Measurements from ENCODE around the gene TENT5C.

Gene TENT5C

DNA sequence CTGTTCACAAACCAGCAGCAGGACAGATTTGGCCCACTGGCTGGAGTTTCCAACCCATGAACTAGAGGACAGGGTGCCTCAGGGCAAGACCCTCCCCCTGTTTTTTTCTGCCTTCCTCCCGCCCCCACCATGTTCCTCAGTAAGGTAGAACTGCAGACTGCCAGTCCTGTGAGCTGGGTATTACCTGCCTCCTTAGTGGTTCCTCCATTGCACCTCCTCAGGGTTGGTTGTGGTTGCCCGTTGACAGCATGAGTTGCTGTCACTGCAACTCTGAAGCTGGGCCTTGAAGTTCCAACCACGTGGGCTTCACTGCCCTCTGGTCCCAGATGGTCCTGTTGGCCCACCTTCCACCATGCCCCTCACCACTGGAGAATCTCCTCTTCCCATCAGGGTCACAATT lies 28.8 kb downstream of the TENT5C start:
- H3K27ac ChIP-seq (replicated peaks; ENCODE audit: low read length) = no peak overlapping the region
- H3K36me3 ChIP-seq (replicated peaks in 1 of 2; ENCODE audit: control insufficient read depth in 2 of 2, insufficient read depth in 2 of 2, low read length in 2 of 2) = no peaks in the 10 kb centered on the region
- no peak overlapping the region for H3K14ac ChIP-seq (ENCODE audit: low read length)
- peaks cover 0 to 16% (median 0%) of the 10 kb centered on the region in 3 experiments for H3K27me3 ChIP-seq (ENCODE audit: control insufficient read depth in 3 of 3, insufficient read depth in 3 of 3, low read depth in 1 of 3, low read length in 3 of 3)
- H2BK120ac ChIP-seq (ENCODE audit: low read depth, low read length) = no peak overlapping the region
- H3K4ac ChIP-seq (ENCODE audit: low read length) = no peak overlapping the region
- H2BK5ac ChIP-seq (ENCODE audit: low read length) = no peak overlapping the region
- WGBS, 2 donors (ENCODE audit: extremely low coverage in 2 of 2, insufficient read length in 2 of 2, insufficient replicate concordance in 1 of 2) = no CpG with 5 or more reads among the region's 3 CpGs
- no peak overlapping the region for H3K23ac ChIP-seq (ENCODE audit: low read depth, low read length, poor library complexity)
- no peak overlapping the region for H3K18ac ChIP-seq (ENCODE audit: low read length)
- H2BK15ac ChIP-seq (ENCODE audit: low read length) = no peak overlapping the region
- no peaks in the 10 kb centered on the region for H3K4me1 ChIP-seq (ENCODE audit: control insufficient read depth in 2 of 2, insufficient read depth in 1 of 2, low read depth in 1 of 2, low read length in 2 of 2)
- H3K79me1 ChIP-seq (ENCODE audit: low read depth, low read length) = no peaks in the 10 kb centered on the region
- no peak overlapping the region for H2AFZ ChIP-seq (ENCODE audit: low read length)
- no peak overlapping the region for H4K91ac ChIP-seq (ENCODE audit: low read depth, low read length, poor library complexity)
- no peaks in the 10 kb centered on the region for H3K9me3 ChIP-seq (replicated peaks in 1 of 2; ENCODE audit: control insufficient read depth in 2 of 2, insufficient read depth in 1 of 2, low read depth in 1 of 2, low read length in 2 of 2)
- no peak overlapping the region for H2BK12ac ChIP-seq (ENCODE audit: low read length)
- H2AK5ac ChIP-seq (ENCODE audit: low read depth, low read length) = no peak overlapping the region
- H3K4me2 ChIP-seq (ENCODE audit: insufficient read depth, low read length, poor library complexity, severe bottlenecking) = no peak overlapping the region
- H3K4me3 ChIP-seq (ENCODE audit: low read length in 2 of 2) = no peak overlapping the region
- no peak overlapping the region for H4K8ac ChIP-seq (ENCODE audit: low read depth, low read length)
- H3K9ac ChIP-seq (ENCODE audit: low read depth, low read length, poor library complexity) = no peak overlapping the region
- DNase-seq (ENCODE audit: low spot score) = no peak

DNA sequence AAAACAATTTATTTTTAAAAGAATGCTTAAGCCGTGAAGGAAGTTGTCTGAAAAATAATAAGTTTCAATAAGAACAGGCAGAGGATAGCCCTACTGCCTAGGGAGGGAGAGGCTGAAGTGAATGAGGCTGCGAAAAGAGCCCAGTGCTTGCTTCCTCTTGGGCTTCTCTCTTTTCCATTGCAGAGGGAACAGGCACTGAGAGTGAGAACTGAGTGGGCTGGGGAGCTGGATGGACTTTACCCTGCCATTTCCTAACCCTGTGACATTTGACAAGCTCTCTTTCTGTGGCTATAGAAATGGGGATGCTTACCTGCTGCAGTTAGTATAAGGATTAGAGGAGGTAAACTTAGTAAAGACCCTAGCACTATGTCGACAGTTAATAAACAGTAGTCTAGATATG lies 30.0 kb downstream of the TENT5C start:
- H3K27me3 ChIP-seq (ENCODE audit: control insufficient read depth in 3 of 3, insufficient read depth in 3 of 3, low read depth in 1 of 3, low read length in 3 of 3) = peaks cover 0 to 12% (median 0%) of the 10 kb centered on the region in 3 experiments
- H3K18ac ChIP-seq (ENCODE audit: low read length) = no peak overlapping the region
- H3K9ac ChIP-seq (ENCODE audit: low read depth, low read length, poor library complexity) = no peak overlapping the region
- no peak overlapping the region for H3K4ac ChIP-seq (ENCODE audit: low read length)
- no peaks in the 10 kb centered on the region for H3K9me3 ChIP-seq (replicated peaks in 1 of 2; ENCODE audit: control insufficient read depth in 2 of 2, insufficient read depth in 1 of 2, low read depth in 1 of 2, low read length in 2 of 2)
- no peak overlapping the region for H4K8ac ChIP-seq (ENCODE audit: low read depth, low read length)
- no peak overlapping the region for H3K27ac ChIP-seq (replicated peaks; ENCODE audit: low read length)
- DNase-seq (ENCODE audit: low spot score) = no peak
- no peaks in the 10 kb centered on the region for H3K4me1 ChIP-seq (ENCODE audit: control insufficient read depth in 2 of 2, insufficient read depth in 1 of 2, low read depth in 1 of 2, low read length in 2 of 2)
- H2BK5ac ChIP-seq (ENCODE audit: low read length) = no peak overlapping the region
- H3K14ac ChIP-seq (ENCODE audit: low read length) = no peak overlapping the region
- no peaks in the 10 kb centered on the region for H3K36me3 ChIP-seq (replicated peaks in 1 of 2; ENCODE audit: control insufficient read depth in 2 of 2, insufficient read depth in 2 of 2, low read length in 2 of 2)
- H2AK5ac ChIP-seq (ENCODE audit: low read depth, low read length) = no peak overlapping the region
- no peak overlapping the region for H2BK15ac ChIP-seq (ENCODE audit: low read length)
- no peak overlapping the region for H3K23ac ChIP-seq (ENCODE audit: low read depth, low read length, poor library complexity)
- H2BK12ac ChIP-seq (ENCODE audit: low read length) = no peak overlapping the region
- no CpG with 5 or more reads among the region's 3 CpGs for WGBS, 2 donors (ENCODE audit: extremely low coverage in 2 of 2, insufficient read length in 2 of 2, insufficient replicate concordance in 1 of 2)
- no peak overlapping the region for H3K4me2 ChIP-seq (ENCODE audit: insufficient read depth, low read length, poor library complexity, severe bottlenecking)
- no peak overlapping the region for H2AFZ ChIP-seq (ENCODE audit: low read length)
- H3K4me3 ChIP-seq (ENCODE audit: low read length in 2 of 2) = no peak overlapping the region
- no peak overlapping the region for H2BK120ac ChIP-seq (ENCODE audit: low read depth, low read length)
- H3K79me1 ChIP-seq (ENCODE audit: low read depth, low read length) = no peaks in the 10 kb centered on the region
- H4K91ac ChIP-seq (ENCODE audit: low read depth, low read length, poor library complexity) = no peak overlapping the region

DNA sequence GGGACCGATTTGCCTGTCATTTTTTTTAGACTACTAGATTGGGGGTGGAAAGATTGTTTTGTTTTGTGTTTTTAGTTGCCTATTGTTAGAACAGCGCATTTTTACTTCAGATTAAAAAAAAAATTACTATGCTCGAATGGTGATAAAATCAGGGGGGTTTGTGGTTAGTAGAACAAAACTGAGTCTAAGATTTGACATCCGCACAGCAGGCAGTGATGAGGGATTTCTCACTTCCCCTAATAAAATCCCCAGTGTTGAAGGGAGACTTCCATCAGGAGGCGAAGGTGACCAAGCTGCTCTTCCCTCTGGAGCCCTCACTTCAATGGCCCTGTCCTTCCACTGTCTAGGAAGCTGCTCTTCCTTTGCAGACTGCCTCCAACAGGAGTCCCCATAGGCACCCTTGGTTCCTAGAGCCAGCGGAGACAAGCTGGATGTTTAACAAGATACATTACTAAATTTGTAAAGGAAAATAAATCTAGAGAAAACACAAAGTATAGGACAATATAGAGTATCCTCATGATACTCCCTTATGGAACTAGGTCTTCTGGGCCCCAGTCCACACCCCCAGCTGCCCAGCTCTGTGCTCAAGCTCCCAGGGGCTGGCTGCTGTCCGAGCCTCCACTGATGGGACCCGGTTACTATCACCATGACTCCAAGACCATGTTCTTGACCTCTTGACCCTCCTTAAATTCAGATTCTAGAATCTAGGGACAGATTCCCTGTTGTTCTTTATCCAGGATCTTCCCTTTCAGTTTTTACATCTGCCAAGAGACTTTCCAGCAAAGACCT lies 31.0 kb downstream of the TENT5C start:
- H2AK5ac ChIP-seq (ENCODE audit: low read depth, low read length) = no peak overlapping the region
- H3K9me3 ChIP-seq (replicated peaks in 1 of 2; ENCODE audit: control insufficient read depth in 2 of 2, insufficient read depth in 1 of 2, low read depth in 1 of 2, low read length in 2 of 2) = no peaks in the 10 kb centered on the region
- peaks cover 0 to 11% (median 0%) of the 10 kb centered on the region in 3 experiments for H3K27me3 ChIP-seq (ENCODE audit: control insufficient read depth in 3 of 3, insufficient read depth in 3 of 3, low read depth in 1 of 3, low read length in 3 of 3)
- DNase-seq (ENCODE audit: low spot score) = no peak
- H2BK12ac ChIP-seq (ENCODE audit: low read length) = no peak overlapping the region
- no peak overlapping the region for H2BK120ac ChIP-seq (ENCODE audit: low read depth, low read length)
- H3K18ac ChIP-seq (ENCODE audit: low read length) = no peak overlapping the region
- no peaks in the 10 kb centered on the region for H3K4me1 ChIP-seq (ENCODE audit: control insufficient read depth in 2 of 2, insufficient read depth in 1 of 2, low read depth in 1 of 2, low read length in 2 of 2)
- H3K23ac ChIP-seq (ENCODE audit: low read depth, low read length, poor library complexity) = no peak overlapping the region
- no peak overlapping the region for H3K4me2 ChIP-seq (ENCODE audit: insufficient read depth, low read length, poor library complexity, severe bottlenecking)
- no peak overlapping the region for H4K91ac ChIP-seq (ENCODE audit: low read depth, low read length, poor library complexity)
- H3K36me3 ChIP-seq (replicated peaks in 1 of 2; ENCODE audit: control insufficient read depth in 2 of 2, insufficient read depth in 2 of 2, low read length in 2 of 2) = no peaks in the 10 kb centered on the region
- H2BK15ac ChIP-seq (ENCODE audit: low read length) = no peak overlapping the region
- H2BK5ac ChIP-seq (ENCODE audit: low read length) = no peak overlapping the region
- no peak overlapping the region for H2AFZ ChIP-seq (ENCODE audit: low read length)
- WGBS, 2 donors (ENCODE audit: extremely low coverage in 2 of 2, insufficient read length in 2 of 2, insufficient replicate concordance in 1 of 2) = no CpG with 5 or more reads among the region's 8 CpGs
- H3K79me1 ChIP-seq (ENCODE audit: low read depth, low read length) = no peaks in the 10 kb centered on the region
- H3K4me3 ChIP-seq (ENCODE audit: low read length in 2 of 2) = no peak overlapping the region
- no peak overlapping the region for H3K9ac ChIP-seq (ENCODE audit: low read depth, low read length, poor library complexity)
- H3K14ac ChIP-seq (ENCODE audit: low read length) = no peak overlapping the region
- H3K27ac ChIP-seq (replicated peaks; ENCODE audit: low read length) = no peak overlapping the region
- no peak overlapping the region for H4K8ac ChIP-seq (ENCODE audit: low read depth, low read length)
- H3K4ac ChIP-seq (ENCODE audit: low read length) = no peak overlapping the region

DNA sequence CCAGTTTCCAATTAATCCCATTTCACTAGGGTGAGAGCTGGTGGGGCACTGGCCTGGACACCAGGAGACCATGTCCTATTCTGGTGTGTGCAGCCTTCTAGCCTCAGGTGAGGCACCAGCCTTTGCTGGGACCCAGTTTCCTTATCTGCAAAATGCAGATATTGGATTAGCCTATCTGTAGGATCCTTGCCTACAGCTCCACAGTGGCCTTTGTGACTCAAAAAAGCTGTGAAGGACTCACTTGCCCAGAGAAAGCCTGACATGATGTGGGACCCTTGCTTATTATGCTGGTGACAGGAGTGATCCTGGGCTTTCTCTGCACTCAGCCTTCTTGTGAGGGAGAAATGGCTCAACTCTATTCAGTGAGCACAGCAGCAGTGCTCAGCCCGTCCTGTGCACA lies 32.3 kb downstream of the TENT5C start:
- H3K18ac ChIP-seq (ENCODE audit: low read length) = no peak overlapping the region
- H3K4me2 ChIP-seq (ENCODE audit: insufficient read depth, low read length, poor library complexity, severe bottlenecking) = no peak overlapping the region
- H4K8ac ChIP-seq (ENCODE audit: low read depth, low read length) = no peak overlapping the region
- H3K23ac ChIP-seq (ENCODE audit: low read depth, low read length, poor library complexity) = no peak overlapping the region
- no peak overlapping the region for H3K14ac ChIP-seq (ENCODE audit: low read length)
- H2BK15ac ChIP-seq (ENCODE audit: low read length) = no peak overlapping the region
- no CpG with 5 or more reads among the region's 1 CpG for WGBS, 2 donors (ENCODE audit: extremely low coverage in 2 of 2, insufficient read length in 2 of 2, insufficient replicate concordance in 1 of 2)
- H3K36me3 ChIP-seq (replicated peaks in 1 of 2; ENCODE audit: control insufficient read depth in 2 of 2, insufficient read depth in 2 of 2, low read length in 2 of 2) = no peaks in the 10 kb centered on the region
- no peak overlapping the region for H2BK5ac ChIP-seq (ENCODE audit: low read length)
- no peak overlapping the region for H2BK120ac ChIP-seq (ENCODE audit: low read depth, low read length)
- peaks cover 0 to 11% (median 0%) of the 10 kb centered on the region in 3 experiments for H3K27me3 ChIP-seq (ENCODE audit: control insufficient read depth in 3 of 3, insufficient read depth in 3 of 3, low read depth in 1 of 3, low read length in 3 of 3)
- H3K79me1 ChIP-seq (ENCODE audit: low read depth, low read length) = no peaks in the 10 kb centered on the region
- H2AK5ac ChIP-seq (ENCODE audit: low read depth, low read length) = no peak overlapping the region
- H3K4me3 ChIP-seq (ENCODE audit: low read length in 2 of 2) = no peak overlapping the region
- no peak overlapping the region for H2AFZ ChIP-seq (ENCODE audit: low read length)
- no peak overlapping the region for H4K91ac ChIP-seq (ENCODE audit: low read depth, low read length, poor library complexity)
- H3K27ac ChIP-seq (replicated peaks; ENCODE audit: low read length) = no peak overlapping the region
- H2BK12ac ChIP-seq (ENCODE audit: low read length) = no peak overlapping the region
- no peaks in the 10 kb centered on the region for H3K9me3 ChIP-seq (replicated peaks in 1 of 2; ENCODE audit: control insufficient read depth in 2 of 2, insufficient read depth in 1 of 2, low read depth in 1 of 2, low read length in 2 of 2)
- H3K9ac ChIP-seq (ENCODE audit: low read depth, low read length, poor library complexity) = no peak overlapping the region
- no peak for DNase-seq (ENCODE audit: low spot score)
- no peaks in the 10 kb centered on the region for H3K4me1 ChIP-seq (ENCODE audit: control insufficient read depth in 2 of 2, insufficient read depth in 1 of 2, low read depth in 1 of 2, low read length in 2 of 2)
- H3K4ac ChIP-seq (ENCODE audit: low read length) = no peak overlapping the region

Measured in neuronal stem cell (in vitro differentiated cells).